AG04449 (cell line): Measurements from ENCODE around the gene INSIG2.
A peak's percentile ranks its signal among the peaks of the same experiment; 100 is the strongest.

Experiments used
- CTCF ChIA-PET: fragments of 350-600 bp; formaldehyde crosslinking; extraction: SDS; loops from one replicate; lab custom pipeline; 2021; ENCODE audit warnings: antibody characterized with exemption; lab: Yijun Ruan, JAX
- POLR2A ChIA-PET: fragments of 400-600, 350-600 bp; formaldehyde crosslinking; extraction: SDS; loops from one replicate; lab custom pipeline; 2020; ENCODE audit warnings: antibody characterized with exemption, inconsistent platforms; lab: Yijun Ruan, JAX
- DNase-seq: peaks from one replicate; pipeline ENCODE4 v3.0.0-alpha.2; 2010; ENCODE audit warnings: low read depth, low spot score
- H3K4me3 ChIP-seq: 2 replicates; pipeline ENCODE4 v1.5.1; 2011; ENCODE audit warnings: low read depth, mild to moderate bottlenecking, control low read depth, low read length
- TF ChIP-seq, protein P1 (sequence below): IDR thresholded peaks from one replicate; pipeline ENCODE4 v1.5.1; 2011; ENCODE audit warnings: mild to moderate bottlenecking, moderate library complexity, low read length, control low read depth, inconsistent platforms; ENCODE audit not compliant: insufficient read depth; ENCODE audit errors: missing control alignments

Gene INSIG2

GRCh38 chr2:118061135-118061955, 26.9 kb upstream of the INSIG2 start:
- H3K4me3 ChIP-seq: no peak overlapping the region
- ChIA-PET POLR2A (interaction anchor here (0.7 kb wide), 1 partner anchor 15 kb away, joined by 3 read pairs; no protein-coding TSS in a partner anchor), CTCF (interaction anchor here (0.7 to 13.9 kb wide), 19 partner anchors 13 to 247 kb away, joined by 3 to 235 read pairs (median 6); partner anchors contain the start of genes DDX18 and INSIG2)
- DNase-seq: no peak
- TF ChIP-seq, protein P1, sequence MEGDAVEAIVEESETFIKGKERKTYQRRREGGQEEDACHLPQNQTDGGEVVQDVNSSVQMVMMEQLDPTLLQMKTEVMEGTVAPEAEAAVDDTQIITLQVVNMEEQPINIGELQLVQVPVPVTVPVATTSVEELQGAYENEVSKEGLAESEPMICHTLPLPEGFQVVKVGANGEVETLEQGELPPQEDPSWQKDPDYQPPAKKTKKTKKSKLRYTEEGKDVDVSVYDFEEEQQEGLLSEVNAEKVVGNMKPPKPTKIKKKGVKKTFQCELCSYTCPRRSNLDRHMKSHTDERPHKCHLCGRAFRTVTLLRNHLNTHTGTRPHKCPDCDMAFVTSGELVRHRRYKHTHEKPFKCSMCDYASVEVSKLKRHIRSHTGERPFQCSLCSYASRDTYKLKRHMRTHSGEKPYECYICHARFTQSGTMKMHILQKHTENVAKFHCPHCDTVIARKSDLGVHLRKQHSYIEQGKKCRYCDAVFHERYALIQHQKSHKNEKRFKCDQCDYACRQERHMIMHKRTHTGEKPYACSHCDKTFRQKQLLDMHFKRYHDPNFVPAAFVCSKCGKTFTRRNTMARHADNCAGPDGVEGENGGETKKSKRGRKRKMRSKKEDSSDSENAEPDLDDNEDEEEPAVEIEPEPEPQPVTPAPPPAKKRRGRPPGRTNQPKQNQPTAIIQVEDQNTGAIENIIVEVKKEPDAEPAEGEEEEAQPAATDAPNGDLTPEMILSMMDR: peak; percentile 36

DNA sequence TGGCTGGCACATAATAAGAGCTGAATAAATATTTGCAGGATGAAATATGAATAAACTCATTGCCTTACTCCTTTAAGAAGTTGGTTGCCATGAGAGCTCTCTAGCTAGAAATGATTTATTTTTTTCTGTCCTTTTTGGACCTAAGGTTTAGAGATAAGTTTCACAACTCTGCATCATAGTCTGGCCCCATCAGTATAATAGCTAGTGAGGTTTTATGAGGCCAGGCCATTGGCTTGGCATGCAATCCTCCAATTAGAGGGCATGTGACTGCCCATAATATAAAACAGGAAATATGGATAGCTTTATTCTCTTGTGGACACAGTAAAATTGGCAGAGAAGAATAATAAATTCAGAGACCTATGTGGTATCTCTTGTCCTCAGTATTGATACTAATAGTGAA, 26.2 kb upstream of the INSIG2 start:
- DNase-seq: no peak
- ChIA-PET POLR2A (no interaction called here), CTCF (interaction anchor here (0.7 to 13.9 kb wide), 13 partner anchors 14 to 820 kb away, joined by 3 to 235 read pairs (median 4); partner anchors contain the start of gene INSIG2)
- TF ChIP-seq, protein P1: no peak
- no peak overlapping the region for H3K4me3 ChIP-seq

DNA sequence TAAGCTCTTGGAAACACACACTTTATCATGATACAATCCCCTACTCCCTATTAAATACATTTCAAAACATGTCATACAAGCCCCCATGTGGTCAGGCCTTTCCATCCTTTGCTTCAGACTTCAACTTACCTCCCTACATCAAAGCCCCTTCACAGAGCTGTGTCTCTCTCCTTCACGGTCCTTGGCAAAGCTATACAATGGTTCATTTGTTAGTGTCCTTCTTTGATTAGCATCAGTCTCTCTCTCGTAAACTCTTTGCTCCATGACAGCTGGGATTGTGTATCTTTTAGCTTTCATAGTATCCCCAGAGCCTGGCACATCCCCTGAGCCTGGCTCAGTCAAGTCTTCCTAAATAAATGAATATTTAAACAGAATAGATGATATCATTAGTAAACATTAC, 25.6 kb upstream of the INSIG2 start:
- TF ChIP-seq, protein P1: no peak
- no peak for DNase-seq
- H3K4me3 ChIP-seq: no peak overlapping the region
- CTCF ChIA-PET: interaction anchor here (0.7 to 13.9 kb wide), 12 partner anchors 14 to 819 kb away, joined by 3 to 235 read pairs (median 4); no protein-coding TSS in a partner anchor
- POLR2A ChIA-PET: no interaction called here

DNA sequence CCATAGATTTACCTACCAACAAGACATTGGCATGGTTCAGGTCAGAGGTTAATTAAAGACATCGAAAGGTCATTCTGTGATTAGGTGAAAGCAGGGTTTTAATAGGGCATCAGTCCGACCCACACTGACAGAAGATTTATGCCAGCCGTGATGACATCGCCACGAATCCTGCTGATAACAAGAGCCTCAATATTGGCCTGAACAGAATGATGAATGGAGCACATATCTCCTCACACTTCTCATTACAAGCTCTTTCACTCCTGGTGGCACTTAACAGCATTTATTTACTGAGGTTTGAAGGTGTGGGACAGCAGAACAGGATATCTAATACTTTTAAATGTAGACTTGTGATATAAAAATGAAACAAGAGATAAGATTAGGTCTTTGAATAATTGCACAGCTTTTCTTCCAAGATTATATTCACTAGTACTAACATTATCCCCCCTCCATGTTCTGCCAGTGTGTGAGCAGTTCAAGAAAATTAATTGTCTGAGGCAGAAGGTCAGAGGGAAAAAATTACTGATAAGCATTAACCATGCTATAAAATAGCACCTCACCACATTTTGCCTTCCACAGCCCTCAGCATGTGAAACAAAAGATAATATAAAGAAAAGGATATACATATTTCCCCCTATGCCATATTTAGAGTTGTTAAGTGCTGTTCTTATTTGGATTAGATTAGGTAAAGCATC, 23.1 kb upstream of the INSIG2 start:
- POLR2A ChIA-PET: no interaction called here
- CTCF ChIA-PET: interaction anchor here (0.7 to 13.9 kb wide), 5 partner anchors 17 to 800 kb away, joined by 3 to 235 read pairs (median 4); no protein-coding TSS in a partner anchor

GRCh38 chr2:118065921-118066511, 22.3 kb upstream of the INSIG2 start:
- DNase-seq: no peak
- TF ChIP-seq, protein P1: no peak
- ChIA-PET CTCF (interaction anchor here (1.0 to 13.9 kb wide), 3 partner anchors 18 to 33 kb away, joined by 4 to 235 read pairs (median 23); no protein-coding TSS in a partner anchor), POLR2A (no interaction called here)
- no peak overlapping the region for H3K4me3 ChIP-seq

More for the DNA sequence above, 23.1 kb upstream of the INSIG2 start:
- H3K4me3 ChIP-seq: no peak overlapping the region
- no peak for DNase-seq
- TF ChIP-seq, protein P1: no peak
